RPMI8226 (cell line): Measurements from ENCODE around the gene GAL3ST1.
"Not testable (repeated sequence)": the region's sequence is repeated elsewhere in the genome, so short reads cannot be mapped to it uniquely, and the experiment has no call there.

Experiments
- DNase-seq: peaks from one replicate; pipeline ENCODE4 v3.0.0-alpha.2; 2015

Gene GAL3ST1

GRCh38 chr22:30574095-30574981 is at the start of gene GAL3ST1:
Gene GAL3ST1 (minus strand): TSS chr22:30574665. CDS start chr22:30557392, 17,273 bp downstream.
- DNase-seq = no peak

- DNase-seq = not testable (repeated sequence)
These were observed 45.4 kb upstream of the GAL3ST1 start for GRCh38 chr22:30619909-30620308.

GRCh38 chr22:30617819-30618218 is 43.4 kb upstream of the GAL3ST1 start:
- no peak for DNase-seq

GRCh38 chr22:30615543-30615954 is 41.1 kb upstream of the GAL3ST1 start:
- no peak for DNase-seq

- DNase-seq = no peak
These were observed 40.4 kb upstream of the GAL3ST1 start for GRCh38 chr22:30614879-30615278.

- no peak for DNase-seq
These were observed 39.8 kb upstream of the GAL3ST1 start for GRCh38 chr22:30614268-30614667.

GRCh38 chr22:30612789-30613188 is 38.3 kb upstream of the GAL3ST1 start:
- DNase-seq = no peak

- no peak for DNase-seq
These were observed 36.7 kb upstream of the GAL3ST1 start for GRCh38 chr22:30611197-30611596.

- no peak for DNase-seq
These were observed 35.8 kb upstream of the GAL3ST1 start for GRCh38 chr22:30610299-30610698.

- DNase-seq = peak; percentile 93
These were observed 35.1 kb upstream of the GAL3ST1 start for GRCh38 chr22:30609260-30610185.

- no peak for DNase-seq
These were observed 33.5 kb upstream of the GAL3ST1 start for GRCh38 chr22:30607939-30608338.

GRCh38 chr22:30607300-30607930 is 33.0 kb upstream of the GAL3ST1 start:
- no peak for DNase-seq

- peak; percentile 75 for DNase-seq
These were observed 32.2 kb upstream of the GAL3ST1 start, which contains the start of gene TCN2 for GRCh38 chr22:30606455-30607299. Gene TCN2 (plus strand): TSS chr22:30607174. CDS start chr22:30607332, 158 bp downstream.

- peak; percentile 56 for DNase-seq
These were observed 31.1 kb upstream of the GAL3ST1 start for GRCh38 chr22:30605449-30606110.

- no peak for DNase-seq
These were observed 30.3 kb upstream of the GAL3ST1 start for GRCh38 chr22:30604723-30605122.

- no peak for DNase-seq
These were observed 29.3 kb upstream of the GAL3ST1 start for GRCh38 chr22:30603801-30604200.

GRCh38 chr22:30602049-30602448 is 27.6 kb upstream of the GAL3ST1 start:
- peak; percentile 75 for DNase-seq

GRCh38 chr22:30601464-30601863 is 27.0 kb upstream of the GAL3ST1 start:
- DNase-seq = no peak

- DNase-seq = no peak
These were observed 26.5 kb upstream of the GAL3ST1 start for GRCh38 chr22:30600921-30601320.

- no peak for DNase-seq
These were observed 24.5 kb upstream of the GAL3ST1 start for GRCh38 chr22:30598986-30599385.

- DNase-seq = no peak
These were observed 22.4 kb upstream of the GAL3ST1 start for GRCh38 chr22:30596886-30597285.
